H1 (cell line): ENCODE data around the gene TSPAN1. TPM values are rescaled to one million over a fixed set of nuclear protein-coding genes. Genes with fewer than 3 reads are reported as not detected.

Source experiments
- EP300 ChIP-seq, 2 experiments: IDR thresholded peaks; 1 replicate in 1 of 2; 2 replicates in 1 of 2; pipeline ENCODE4 v1.6.1; 2011 to 2012; ENCODE audit warnings: low read depth in 2 of 2, low read length in 2 of 2, mild to moderate bottlenecking in 2 of 2, borderline replicate concordance in 1 of 2, inconsistent platforms in 1 of 2, moderate library complexity in 1 of 2
- JUND ChIP-seq: IDR thresholded peaks from 2 replicates; pipeline ENCODE4 v1.6.1; 2011; ENCODE audit warnings: mild to moderate bottlenecking, improper control_type of control experiment, low read length
- KDM1A ChIP-seq: fragments of 200-600, 300-600 bp; sonication (generic); IDR thresholded peaks from 2 replicates; pipeline ENCODE4 v1.7.1; 2016; ENCODE audit warnings: mild to moderate bottlenecking, low read length, borderline replicate concordance
- RNF2 ChIP-seq: fragments of 200-900, 300-1000 bp; sonication (generic); IDR thresholded peaks from 2 replicates; pipeline ENCODE4 v1.7.1; 2016; ENCODE audit warnings: borderline replicate concordance, low read depth, mild to moderate bottlenecking, antibody characterized with exemption, low read length; ENCODE audit not compliant: poor library complexity, severe bottlenecking; ENCODE audit errors: missing control alignments
- TAF1 ChIP-seq: IDR thresholded peaks from 2 replicates; pipeline ENCODE4 v1.6.1; 2011; ENCODE audit warnings: mild to moderate bottlenecking, low read depth, low read length
- polyA plus RNA-seq, 7 experiments: library from polyadenylated mRNA; depleted of rRNA in 3 of 7; stranded (reverse) in 5 of 7; unstranded in 2 of 7; fragments of >200 nt in 5 of 7; fragments of 200-250 nt in 2 of 7; gene quantifications; 1 replicate in 5 of 7; 2 replicates in 1 of 7; 4 replicates in 1 of 7; pipeline versions ENCODE4 v1.2.1 to v1.2.3, GENCODE V29; 2011 to 2013; ENCODE audit warnings: missing spikeins in 2 of 7, mixed read lengths in 2 of 7
- total RNA-seq: library from RNA; stranded (reverse); fragmentation: NEBNext Ultra II Directional; extraction: Animal tissue kit (Norgen Biotek cat#: 25700); gene quantifications from 2 replicates; pipeline ENCODE4 v1.2.1, GENCODE V29; 2021
- TF ChIP-seq, protein P1 (sequence below): fragments of 300-600 bp; sonication (generic); IDR thresholded peaks from 2 replicates; pipeline ENCODE4 v1.7.1; 2012; ENCODE audit warnings: low read length, moderate library complexity, mild to moderate bottlenecking, inconsistent platforms; ENCODE audit not compliant: insufficient replicate concordance
- TF ChIP-seq, protein P2 (sequence below): IDR thresholded peaks from 2 replicates; pipeline ENCODE4 v1.6.1; 2012; ENCODE audit warnings: inconsistent platforms
- TF ChIP-seq, protein P3 (sequence below): IDR thresholded peaks from 2 replicates; pipeline ENCODE4 v1.6.1; 2012; ENCODE audit warnings: low read length, inconsistent platforms

Gene TSPAN1
- total and polyA plus RNA-seq, 2 of the 8 experiments (the other 6 are each of a cell fraction or from before 2014, with no cell fraction given): 0.05 TPM; not detected in 1

DNA sequence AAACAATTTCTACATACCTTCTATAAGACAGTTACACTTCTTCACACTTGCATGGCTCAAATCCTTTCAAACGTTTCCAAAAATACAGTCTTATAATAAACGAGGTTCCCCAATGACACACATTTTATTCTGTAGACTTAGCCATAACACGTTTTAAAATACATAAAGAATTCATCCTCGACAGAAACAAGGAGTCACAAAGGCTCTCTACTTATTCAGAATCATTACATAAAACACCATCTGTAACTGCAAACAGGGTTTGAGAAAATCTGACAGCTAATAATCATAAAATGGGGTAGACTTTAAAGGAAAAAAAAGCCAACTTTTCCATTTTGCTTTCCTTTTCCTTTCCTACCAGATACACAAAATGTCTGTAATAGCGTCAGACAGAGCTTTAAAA lies 44.3 kb upstream of the TSPAN1 start (continued):
- TF ChIP-seq, protein P1, sequence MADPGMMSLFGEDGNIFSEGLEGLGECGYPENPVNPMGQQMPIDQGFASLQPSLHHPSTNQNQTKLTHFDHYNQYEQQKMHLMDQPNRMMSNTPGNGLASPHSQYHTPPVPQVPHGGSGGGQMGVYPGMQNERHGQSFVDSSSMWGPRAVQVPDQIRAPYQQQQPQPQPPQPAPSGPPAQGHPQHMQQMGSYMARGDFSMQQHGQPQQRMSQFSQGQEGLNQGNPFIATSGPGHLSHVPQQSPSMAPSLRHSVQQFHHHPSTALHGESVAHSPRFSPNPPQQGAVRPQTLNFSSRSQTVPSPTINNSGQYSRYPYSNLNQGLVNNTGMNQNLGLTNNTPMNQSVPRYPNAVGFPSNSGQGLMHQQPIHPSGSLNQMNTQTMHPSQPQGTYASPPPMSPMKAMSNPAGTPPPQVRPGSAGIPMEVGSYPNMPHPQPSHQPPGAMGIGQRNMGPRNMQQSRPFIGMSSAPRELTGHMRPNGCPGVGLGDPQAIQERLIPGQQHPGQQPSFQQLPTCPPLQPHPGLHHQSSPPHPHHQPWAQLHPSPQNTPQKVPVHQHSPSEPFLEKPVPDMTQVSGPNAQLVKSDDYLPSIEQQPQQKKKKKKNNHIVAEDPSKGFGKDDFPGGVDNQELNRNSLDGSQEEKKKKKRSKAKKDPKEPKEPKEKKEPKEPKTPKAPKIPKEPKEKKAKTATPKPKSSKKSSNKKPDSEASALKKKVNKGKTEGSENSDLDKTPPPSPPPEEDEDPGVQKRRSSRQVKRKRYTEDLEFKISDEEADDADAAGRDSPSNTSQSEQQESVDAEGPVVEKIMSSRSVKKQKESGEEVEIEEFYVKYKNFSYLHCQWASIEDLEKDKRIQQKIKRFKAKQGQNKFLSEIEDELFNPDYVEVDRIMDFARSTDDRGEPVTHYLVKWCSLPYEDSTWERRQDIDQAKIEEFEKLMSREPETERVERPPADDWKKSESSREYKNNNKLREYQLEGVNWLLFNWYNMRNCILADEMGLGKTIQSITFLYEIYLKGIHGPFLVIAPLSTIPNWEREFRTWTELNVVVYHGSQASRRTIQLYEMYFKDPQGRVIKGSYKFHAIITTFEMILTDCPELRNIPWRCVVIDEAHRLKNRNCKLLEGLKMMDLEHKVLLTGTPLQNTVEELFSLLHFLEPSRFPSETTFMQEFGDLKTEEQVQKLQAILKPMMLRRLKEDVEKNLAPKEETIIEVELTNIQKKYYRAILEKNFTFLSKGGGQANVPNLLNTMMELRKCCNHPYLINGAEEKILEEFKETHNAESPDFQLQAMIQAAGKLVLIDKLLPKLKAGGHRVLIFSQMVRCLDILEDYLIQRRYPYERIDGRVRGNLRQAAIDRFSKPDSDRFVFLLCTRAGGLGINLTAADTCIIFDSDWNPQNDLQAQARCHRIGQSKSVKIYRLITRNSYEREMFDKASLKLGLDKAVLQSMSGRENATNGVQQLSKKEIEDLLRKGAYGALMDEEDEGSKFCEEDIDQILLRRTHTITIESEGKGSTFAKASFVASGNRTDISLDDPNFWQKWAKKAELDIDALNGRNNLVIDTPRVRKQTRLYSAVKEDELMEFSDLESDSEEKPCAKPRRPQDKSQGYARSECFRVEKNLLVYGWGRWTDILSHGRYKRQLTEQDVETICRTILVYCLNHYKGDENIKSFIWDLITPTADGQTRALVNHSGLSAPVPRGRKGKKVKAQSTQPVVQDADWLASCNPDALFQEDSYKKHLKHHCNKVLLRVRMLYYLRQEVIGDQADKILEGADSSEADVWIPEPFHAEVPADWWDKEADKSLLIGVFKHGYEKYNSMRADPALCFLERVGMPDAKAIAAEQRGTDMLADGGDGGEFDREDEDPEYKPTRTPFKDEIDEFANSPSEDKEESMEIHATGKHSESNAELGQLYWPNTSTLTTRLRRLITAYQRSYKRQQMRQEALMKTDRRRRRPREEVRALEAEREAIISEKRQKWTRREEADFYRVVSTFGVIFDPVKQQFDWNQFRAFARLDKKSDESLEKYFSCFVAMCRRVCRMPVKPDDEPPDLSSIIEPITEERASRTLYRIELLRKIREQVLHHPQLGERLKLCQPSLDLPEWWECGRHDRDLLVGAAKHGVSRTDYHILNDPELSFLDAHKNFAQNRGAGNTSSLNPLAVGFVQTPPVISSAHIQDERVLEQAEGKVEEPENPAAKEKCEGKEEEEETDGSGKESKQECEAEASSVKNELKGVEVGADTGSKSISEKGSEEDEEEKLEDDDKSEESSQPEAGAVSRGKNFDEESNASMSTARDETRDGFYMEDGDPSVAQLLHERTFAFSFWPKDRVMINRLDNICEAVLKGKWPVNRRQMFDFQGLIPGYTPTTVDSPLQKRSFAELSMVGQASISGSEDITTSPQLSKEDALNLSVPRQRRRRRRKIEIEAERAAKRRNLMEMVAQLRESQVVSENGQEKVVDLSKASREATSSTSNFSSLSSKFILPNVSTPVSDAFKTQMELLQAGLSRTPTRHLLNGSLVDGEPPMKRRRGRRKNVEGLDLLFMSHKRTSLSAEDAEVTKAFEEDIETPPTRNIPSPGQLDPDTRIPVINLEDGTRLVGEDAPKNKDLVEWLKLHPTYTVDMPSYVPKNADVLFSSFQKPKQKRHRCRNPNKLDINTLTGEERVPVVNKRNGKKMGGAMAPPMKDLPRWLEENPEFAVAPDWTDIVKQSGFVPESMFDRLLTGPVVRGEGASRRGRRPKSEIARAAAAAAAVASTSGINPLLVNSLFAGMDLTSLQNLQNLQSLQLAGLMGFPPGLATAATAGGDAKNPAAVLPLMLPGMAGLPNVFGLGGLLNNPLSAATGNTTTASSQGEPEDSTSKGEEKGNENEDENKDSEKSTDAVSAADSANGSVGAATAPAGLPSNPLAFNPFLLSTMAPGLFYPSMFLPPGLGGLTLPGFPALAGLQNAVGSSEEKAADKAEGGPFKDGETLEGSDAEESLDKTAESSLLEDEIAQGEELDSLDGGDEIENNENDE: no peak
- no peak for TF ChIP-seq TAF1
- TF ChIP-seq, protein P2, sequence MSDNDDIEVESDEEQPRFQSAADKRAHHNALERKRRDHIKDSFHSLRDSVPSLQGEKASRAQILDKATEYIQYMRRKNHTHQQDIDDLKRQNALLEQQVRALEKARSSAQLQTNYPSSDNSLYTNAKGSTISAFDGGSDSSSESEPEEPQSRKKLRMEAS: no peak
- TF ChIP-seq, protein P3, sequence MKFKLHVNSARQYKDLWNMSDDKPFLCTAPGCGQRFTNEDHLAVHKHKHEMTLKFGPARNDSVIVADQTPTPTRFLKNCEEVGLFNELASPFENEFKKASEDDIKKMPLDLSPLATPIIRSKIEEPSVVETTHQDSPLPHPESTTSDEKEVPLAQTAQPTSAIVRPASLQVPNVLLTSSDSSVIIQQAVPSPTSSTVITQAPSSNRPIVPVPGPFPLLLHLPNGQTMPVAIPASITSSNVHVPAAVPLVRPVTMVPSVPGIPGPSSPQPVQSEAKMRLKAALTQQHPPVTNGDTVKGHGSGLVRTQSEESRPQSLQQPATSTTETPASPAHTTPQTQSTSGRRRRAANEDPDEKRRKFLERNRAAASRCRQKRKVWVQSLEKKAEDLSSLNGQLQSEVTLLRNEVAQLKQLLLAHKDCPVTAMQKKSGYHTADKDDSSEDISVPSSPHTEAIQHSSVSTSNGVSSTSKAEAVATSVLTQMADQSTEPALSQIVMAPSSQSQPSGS: no peak
- TF ChIP-seq RNF2: no peak
- no peak for TF ChIP-seq KDM1A
- TF ChIP-seq EP300 (IDR thresholded peaks at IDR 0.05; ENCODE audit: borderline replicate concordance in 1 of 2, low read depth in 2 of 2, low read length in 2 of 2): no peak
- TF ChIP-seq JUND: no peak
